ENCODE data around the gene FAM114A1. TPM values are rescaled to one million over a fixed set of nuclear protein-coding genes. Genes with fewer than 3 reads are reported as not detected.
A peak's percentile ranks its signal among the peaks of the same experiment; 100 is the strongest.
"Not testable (repeated sequence)": the region's sequence is repeated elsewhere in the genome, so short reads cannot be mapped to it uniquely, and the experiment has no call there.

FAM114A1 gene
- total RNA-seq, 6 experiments from 2014 or later, result 161 to 210 (median 187) TPM

- Mint-ChIP-seq H3K27me3 (ENCODE audit: insufficient read depth) (peaks cover 2% of the 10 kb centered on the region; the same call in 1 of the 2 replicates), H3K36me3 (ENCODE audit: low read depth) (peaks cover 61% of the 10 kb centered on the region), H3K9me3 (no peaks in the 10 kb centered on the region), H3K4me1 (ENCODE audit: low read depth) (peaks cover 11% of the 10 kb centered on the region), H3K27ac (no peak overlapping the region), H3K4me3 (no peak overlapping the region)
- no peak for DNase-seq
- no peak for TF ChIP-seq CTCF (IDR thresholded peaks at IDR 0.05)
Measured at GRCh38 chr4:38909015-38909414, 41.4 kb downstream of the FAM114A1 start.

- H3K4me1 Mint-ChIP-seq (ENCODE audit: low read depth), result peaks cover 11% of the 10 kb centered on the region
- no peaks in the 10 kb centered on the region for H3K9me3 Mint-ChIP-seq
- H3K27ac Mint-ChIP-seq, result no peak overlapping the region
- no peak overlapping the region for H3K4me3 Mint-ChIP-seq
- DNase-seq, result no peak
- H3K36me3 Mint-ChIP-seq (ENCODE audit: low read depth), result peaks cover 67% of the 10 kb centered on the region
- peaks cover 2% of the 10 kb centered on the region; the same call in 1 of the 2 replicates for H3K27me3 Mint-ChIP-seq (ENCODE audit: insufficient read depth)
- no peak for TF ChIP-seq CTCF (IDR thresholded peaks at IDR 0.05)
Measured at GRCh38 chr4:38911257-38911656, 43.7 kb downstream of the FAM114A1 start.

- no peak for TF ChIP-seq CTCF (IDR thresholded peaks at IDR 0.05)
- Mint-ChIP-seq H3K27ac (no peak overlapping the region), H3K4me1 (ENCODE audit: low read depth) (peaks cover 12% of the 10 kb centered on the region; the same call in 1 of the 2 replicates), H3K27me3 (ENCODE audit: insufficient read depth) (peaks cover 2% of the 10 kb centered on the region; the same call in 1 of the 2 replicates), H3K4me3 (no peak overlapping the region), H3K9me3 (no peaks in the 10 kb centered on the region), H3K36me3 (ENCODE audit: low read depth) (peaks cover 53% of the 10 kb centered on the region)
- DNase-seq, result no peak
Measured at GRCh38 chr4:38914854-38915253, 47.2 kb downstream of the FAM114A1 start.

GRCh38 chr4:38916267-38916666 lies 48.7 kb downstream of the FAM114A1 start:
- H3K4me1 Mint-ChIP-seq (ENCODE audit: low read depth), result peaks cover 17% of the 10 kb centered on the region; the same call in 1 of the 2 replicates
- not testable (repeated sequence) for H3K4me3 Mint-ChIP-seq; H3K9me3 Mint-ChIP-seq; H3K27me3 Mint-ChIP-seq (ENCODE audit: insufficient read depth); H3K27ac Mint-ChIP-seq; DNase-seq
- H3K36me3 Mint-ChIP-seq (ENCODE audit: low read depth), result peaks cover 53% of the 10 kb centered on the region

GRCh38 chr4:38917481-38918025 lies 49.9 kb downstream of the FAM114A1 start:
- Mint-ChIP-seq H3K9me3 (no peaks in the 10 kb centered on the region), H3K27ac (peak overlapping the region; percentile 69), H3K36me3 (ENCODE audit: low read depth) (peaks cover 55% of the 10 kb centered on the region), H3K4me3 (no peak overlapping the region; the same call in 1 of the 2 replicates), H3K27me3 (ENCODE audit: insufficient read depth) (no peaks in the 10 kb centered on the region; the same call in 1 of the 2 replicates), H3K4me1 (ENCODE audit: low read depth) (peaks cover 17% of the 10 kb centered on the region; the same call in 1 of the 2 replicates)
- DNase-seq, result peak; percentile 12
- no peak for TF ChIP-seq CTCF (IDR thresholded peaks at IDR 0.05)

- H3K9me3 Mint-ChIP-seq, result no peaks in the 10 kb centered on the region
- peak overlapping the region; percentile 13 for H3K27ac Mint-ChIP-seq
- no peaks in the 10 kb centered on the region; the same call in 1 of the 2 replicates for H3K27me3 Mint-ChIP-seq (ENCODE audit: insufficient read depth)
- peaks cover 49% of the 10 kb centered on the region for H3K36me3 Mint-ChIP-seq (ENCODE audit: low read depth)
- TF ChIP-seq CTCF (IDR thresholded peaks at IDR 0.05), result no peak
- no peak overlapping the region for H3K4me3 Mint-ChIP-seq
- H3K4me1 Mint-ChIP-seq (ENCODE audit: low read depth), result peaks cover 17% of the 10 kb centered on the region; the same call in 1 of the 2 replicates
- no peak for DNase-seq
Measured at GRCh38 chr4:38919494-38919893, 51.9 kb downstream of the FAM114A1 start.
